SKM-1 treated with dmso at 0.1 percent for 144 hours (cell line): Measurements from ENCODE around the gene PTPRR.

ENCODE experiments used
- DNase-seq: peaks from one replicate; lab custom pipeline; 2025; ENCODE audit not compliant: unreplicated experiment; lab: John Stamatoyannopoulos, UW

Gene PTPRR

GRCh38 chr12:70918321-70918720 lies 2.2 kb downstream of the PTPRR start:
- no peak for DNase-seq

GRCh38 chr12:70910666-70911065 lies 9.9 kb downstream of the PTPRR start:
- no peak for DNase-seq

GRCh38 chr12:70908978-70909377 lies 11.6 kb downstream of the PTPRR start:
- no peak for DNase-seq

GRCh38 chr12:70907412-70907811 lies 13.1 kb downstream of the PTPRR start:
- DNase-seq: no peak

- no peak for DNase-seq
Measured at GRCh38 chr12:70895956-70896355, 24.6 kb downstream of the PTPRR start.

- DNase-seq: no peak
Measured at GRCh38 chr12:70892593-70892992, 27.9 kb downstream of the PTPRR start.

- no peak for DNase-seq
Measured at GRCh38 chr12:70890895-70891832, 29.4 kb downstream of the PTPRR start.

GRCh38 chr12:70885956-70886355 lies 34.6 kb downstream of the PTPRR start:
- no peak for DNase-seq

GRCh38 chr12:70883855-70884254 lies 36.7 kb downstream of the PTPRR start:
- no peak for DNase-seq

GRCh38 chr12:70880744-70881143 lies 39.8 kb downstream of the PTPRR start:
- DNase-seq: no peak

GRCh38 chr12:70876952-70877351 lies 43.6 kb downstream of the PTPRR start:
- no peak for DNase-seq

GRCh38 chr12:70875628-70876027 lies 44.9 kb downstream of the PTPRR start:
- no peak for DNase-seq

- DNase-seq: no peak
Measured at GRCh38 chr12:70854881-70855568, 65.5 kb downstream of the PTPRR start.

GRCh38 chr12:70854138-70854537 lies 66.4 kb downstream of the PTPRR start:
- DNase-seq: no peak

GRCh38 chr12:70853326-70853725 lies 67.2 kb downstream of the PTPRR start:
- peak; percentile 40 for DNase-seq

- no peak for DNase-seq
Measured at GRCh38 chr12:70852416-70853150, 68.0 kb downstream of the PTPRR start.

GRCh38 chr12:70849265-70849960 lies 71.1 kb downstream of the PTPRR start:
- no peak for DNase-seq

GRCh38 chr12:70847871-70848270 lies 72.7 kb downstream of the PTPRR start:
- DNase-seq: no peak

GRCh38 chr12:70845268-70845667 lies 75.3 kb downstream of the PTPRR start:
- no peak for DNase-seq

- DNase-seq: no peak
Measured at GRCh38 chr12:70843363-70843762, 77.2 kb downstream of the PTPRR start.

- DNase-seq: no peak
Measured at GRCh38 chr12:70842942-70843341, 77.6 kb downstream of the PTPRR start.
